Ectodermal cell (in vitro differentiated cells): ENCODE results near the gene PTH1R.

Experiments
- H3K27ac ChIP-seq: 2 replicates; pipeline ENCODE4 v1.7.0; 2013; ENCODE audit warnings: mild to moderate bottlenecking, low read depth, low read length; ENCODE audit not compliant: insufficient read depth, poor library complexity, severe bottlenecking
- H3K27me3 ChIP-seq: 2 replicates; pipeline ENCODE4 v1.7.0; 2013; ENCODE audit warnings: mild to moderate bottlenecking, low read length; ENCODE audit not compliant: insufficient read depth, control insufficient read depth, poor library complexity, severe bottlenecking
- H3K36me3 ChIP-seq: one replicate; pipeline ENCODE4 v1.7.0; 2013; ENCODE audit warnings: low read length; ENCODE audit not compliant: control insufficient read depth, insufficient read depth
- H3K4me1 ChIP-seq: one replicate; pipeline ENCODE4 v1.7.0; 2013; ENCODE audit warnings: low read length; ENCODE audit not compliant: control insufficient read depth, insufficient read depth
- H3K4me3 ChIP-seq: 2 replicates; pipeline ENCODE4 v1.7.0; 2013; ENCODE audit warnings: low read depth, low read length, control low read depth; ENCODE audit not compliant: insufficient read depth
- H3K9me3 ChIP-seq: 2 replicates; pipeline ENCODE4 v1.7.0; 2013; ENCODE audit warnings: mild to moderate bottlenecking, low read length, moderate library complexity; ENCODE audit not compliant: control insufficient read depth
- WGBS, 2 experiments: methylation state at CpG; one replicate each; pipeline ENCODE4 v1.1.7; 2013; ENCODE audit warnings: missing lambda C conversion rate in 2 of 2; 5-methylcytosine and 5-hydroxymethylcytosine counted together

Gene PTH1R

DNA sequence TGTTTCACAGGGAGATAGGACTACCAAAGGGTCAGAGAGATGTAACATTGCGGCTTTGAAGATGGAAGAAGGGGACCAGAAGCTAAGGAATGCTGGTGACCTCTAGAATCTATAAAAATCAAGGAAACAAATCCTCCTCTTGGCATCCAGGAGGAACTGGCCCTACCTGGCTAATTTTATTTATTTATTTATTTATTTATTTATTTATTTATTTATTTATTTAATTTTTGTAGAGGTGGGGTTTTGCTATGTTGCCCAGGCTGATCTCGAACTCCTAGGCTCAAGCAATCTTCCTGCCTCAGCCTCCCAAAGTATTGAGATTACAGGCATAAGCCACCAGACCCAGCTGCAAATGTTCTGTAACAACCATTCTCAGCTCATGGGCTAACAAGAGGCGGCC, 34.0 kb upstream of the PTH1R start:
- Histone ChIP-seq H3K9me3 (no peaks in the 10 kb centered on the region), H3K36me3 (no peaks in the 10 kb centered on the region), H3K4me1 (peaks cover 8% of the 10 kb centered on the region), H3K27me3 (no peaks in the 10 kb centered on the region), H3K4me3 (no peak overlapping the region), H3K27ac (no peak overlapping the region)
- 88 to 94% methylated on average over 3 of the region's 3 CpGs for WGBS, 2 experiments

DNA sequence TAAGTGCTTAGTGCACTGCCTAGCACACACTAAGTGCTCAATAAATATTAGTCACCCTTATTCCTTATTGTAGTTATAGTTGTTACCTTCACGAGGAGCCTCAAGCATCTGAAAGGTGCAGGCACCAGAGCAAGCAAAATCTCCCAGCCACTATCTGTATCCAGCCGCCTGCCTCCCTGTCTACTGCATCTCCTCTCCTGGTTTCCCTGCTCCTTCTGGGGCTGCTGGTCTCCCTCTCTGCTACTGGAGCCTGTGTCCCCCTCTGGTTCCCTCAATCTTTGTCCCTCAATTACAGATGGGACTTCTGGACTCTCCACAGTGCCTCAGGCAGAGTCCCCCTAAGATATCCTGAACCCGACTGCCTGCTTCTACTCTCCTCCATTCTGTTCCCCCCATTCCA, 33.1 kb upstream of the PTH1R start:
- H3K9me3 ChIP-seq: no peaks in the 10 kb centered on the region
- 84 to 85% methylated on average over 3 of the region's 3 CpGs for WGBS, 2 experiments

GRCh38 chr3:46844881-46845312, 32.6 kb upstream of the PTH1R start:
- WGBS, 2 experiments: 53 to 59% methylated on average over 11 of the region's 11 CpGs
- Histone ChIP-seq H3K4me3 (peak overlapping the region; percentile 20), H3K27ac (peak overlapping the region; percentile 67), H3K9me3 (no peaks in the 10 kb centered on the region), H3K36me3 (no peaks in the 10 kb centered on the region), H3K4me1 (peaks cover 18% of the 10 kb centered on the region), H3K27me3 (no peaks in the 10 kb centered on the region)

More for the DNA sequence above, 33.1 kb upstream of the PTH1R start:
- no peak overlapping the region for H3K27ac ChIP-seq
- no peaks in the 10 kb centered on the region for H3K27me3 ChIP-seq
- no peak overlapping the region for H3K4me3 ChIP-seq
- H3K36me3 ChIP-seq: no peaks in the 10 kb centered on the region
- peaks cover 16% of the 10 kb centered on the region for H3K4me1 ChIP-seq

- WGBS, 2 experiments: 41 to 42% methylated on average over 23 of the region's 23 CpGs
- H3K36me3 ChIP-seq: no peaks in the 10 kb centered on the region
- H3K4me3 ChIP-seq: peak overlapping the region; percentile 20
- peaks cover 18% of the 10 kb centered on the region for H3K4me1 ChIP-seq
- no peaks in the 10 kb centered on the region for H3K27me3 ChIP-seq
- H3K27ac ChIP-seq: peak overlapping the region; percentile 67
- H3K9me3 ChIP-seq: no peaks in the 10 kb centered on the region
These were observed 32.1 kb upstream of the PTH1R start for GRCh38 chr3:46845397-46845859.

GRCh38 chr3:46845860-46846623, 31.5 kb upstream of the PTH1R start:
- Histone ChIP-seq H3K27me3 (no peaks in the 10 kb centered on the region), H3K9me3 (no peaks in the 10 kb centered on the region), H3K36me3 (no peaks in the 10 kb centered on the region), H3K27ac (no peak overlapping the region), H3K4me3 (peak overlapping the region; percentile 20), H3K4me1 (peaks cover 18% of the 10 kb centered on the region)
- WGBS, 2 experiments: 51 to 53% methylated on average over 53 of the region's 53 CpGs

DNA sequence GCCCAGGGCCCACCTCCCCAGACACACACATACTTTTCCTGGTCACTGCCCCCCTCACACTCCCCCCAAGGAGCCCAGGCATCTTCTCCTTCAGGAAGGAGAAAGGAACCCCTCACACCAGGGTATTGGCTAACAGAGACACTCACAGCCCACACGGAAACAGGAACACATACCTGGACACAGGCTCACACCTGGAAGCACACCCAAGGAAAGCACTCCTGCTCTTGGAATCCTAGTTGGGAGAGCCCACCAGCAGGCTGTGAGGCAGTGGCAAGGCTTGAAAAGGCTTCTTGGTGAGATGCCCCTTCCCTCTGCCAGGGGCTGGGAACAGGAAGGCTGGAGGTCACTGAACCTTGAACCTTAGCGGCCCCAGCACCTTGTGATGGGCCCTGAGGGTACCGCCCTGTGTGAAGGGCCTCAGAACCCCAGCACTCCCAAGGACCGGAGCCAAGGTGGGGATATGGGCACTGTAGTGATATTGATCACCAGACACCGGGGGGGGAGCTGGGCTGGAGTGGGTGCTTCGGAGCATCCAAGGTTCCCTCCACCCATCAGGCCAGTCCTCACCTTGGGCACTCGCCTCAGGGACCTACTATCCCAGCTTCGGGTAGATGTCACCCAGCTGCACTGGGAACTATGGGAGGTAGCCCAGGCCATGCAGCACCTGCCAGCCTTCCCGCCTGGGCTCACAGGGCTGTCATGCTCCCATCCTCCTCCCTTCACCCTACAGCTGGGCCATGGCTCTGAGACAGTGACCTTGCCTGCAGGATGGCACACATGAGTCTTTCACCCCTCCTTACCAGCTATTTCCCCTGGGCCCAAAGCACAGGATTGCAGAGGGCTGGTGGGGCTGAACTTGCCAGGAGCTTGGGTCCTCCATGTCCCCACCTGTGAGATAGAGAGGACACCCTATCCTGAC, 30.6 kb upstream of the PTH1R start:
- Histone ChIP-seq H3K9me3 (no peaks in the 10 kb centered on the region), H3K4me1 (peaks cover 18% of the 10 kb centered on the region), H3K36me3 (no peaks in the 10 kb centered on the region), H3K27me3 (no peaks in the 10 kb centered on the region), H3K4me3 (no peak overlapping the region), H3K27ac (no peak overlapping the region)
- 94% methylated on average over 9 of the region's 9 CpGs for WGBS, 2 experiments

- no peaks in the 10 kb centered on the region for H3K36me3 ChIP-seq
- WGBS, 2 experiments: 93 to 99% methylated on average over 5 of the region's 5 CpGs
- no peaks in the 10 kb centered on the region for H3K9me3 ChIP-seq
- no peak overlapping the region for H3K4me3 ChIP-seq
- no peak overlapping the region for H3K27ac ChIP-seq
- H3K27me3 ChIP-seq: no peaks in the 10 kb centered on the region
- peaks cover 18% of the 10 kb centered on the region for H3K4me1 ChIP-seq
These were observed 29.8 kb upstream of the PTH1R start for GRCh38 chr3:46847744-46848143.

- Histone ChIP-seq H3K27ac (no peak overlapping the region), H3K27me3 (no peaks in the 10 kb centered on the region), H3K9me3 (no peaks in the 10 kb centered on the region), H3K4me1 (peaks cover 18% of the 10 kb centered on the region), H3K36me3 (no peaks in the 10 kb centered on the region), H3K4me3 (no peak overlapping the region)
- WGBS, 2 experiments: 74 to 77% methylated on average over 11 of the region's 12 CpGs
These were observed 29.1 kb upstream of the PTH1R start for GRCh38 chr3:46848271-46849044.

DNA sequence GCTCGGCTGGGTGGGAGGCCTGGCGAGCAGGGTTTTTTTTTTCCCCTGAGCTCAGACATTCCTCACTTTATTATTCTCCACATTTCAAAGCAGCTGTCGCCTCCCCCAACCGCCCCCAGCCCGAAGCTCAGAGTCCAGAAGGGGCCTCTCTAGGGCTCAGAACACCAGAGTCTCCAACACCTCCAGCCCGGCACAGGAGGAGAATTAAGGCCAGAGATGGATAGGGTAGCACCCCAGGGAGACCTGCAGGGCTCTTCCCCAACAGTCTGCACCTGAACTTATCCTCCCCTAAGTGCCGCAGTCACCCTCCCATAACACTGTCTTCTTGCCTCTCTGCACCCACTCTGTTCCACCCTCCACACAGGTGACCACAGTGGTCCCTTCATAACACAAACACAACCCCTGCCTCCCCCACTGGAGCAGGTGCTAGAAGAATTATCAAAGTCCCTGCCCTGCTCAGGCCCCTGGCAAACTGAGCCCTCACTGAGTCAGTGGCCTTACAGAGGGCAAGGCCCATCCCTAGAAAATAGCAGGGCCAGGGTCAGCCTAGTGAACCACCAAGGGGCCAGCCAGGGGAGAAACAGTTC, 28.4 kb upstream of the PTH1R start:
- H3K4me3 ChIP-seq: no peak overlapping the region
- no peaks in the 10 kb centered on the region for H3K36me3 ChIP-seq
- H3K27ac ChIP-seq: no peak overlapping the region
- WGBS, 2 experiments: 49 to 71% methylated on average over 7 of the region's 7 CpGs
- no peaks in the 10 kb centered on the region for H3K9me3 ChIP-seq
- H3K27me3 ChIP-seq: no peaks in the 10 kb centered on the region
- H3K4me1 ChIP-seq: peaks cover 18% of the 10 kb centered on the region
